H9 (cell line): ENCODE data around the gene GID8. TPM values are rescaled to one million over a fixed set of nuclear protein-coding genes. Genes with fewer than 3 reads are reported as not detected.

Experiments
- DNase-seq: peaks from one replicate; pipeline ENCODE4 v3.0.0-alpha.2; 2017
- H2AFZ ChIP-seq: one replicate; pipeline ENCODE4 v1.6.1; 2013; ENCODE audit warnings: mild to moderate bottlenecking, low read length, control low read depth, moderate library complexity
- H2AK5ac ChIP-seq: 2 replicates; pipeline ENCODE4 v1.6.1; 2013; ENCODE audit warnings: low read length, control low read depth, mixed read lengths; ENCODE audit not compliant: insufficient read length
- H2BK120ac ChIP-seq: one replicate; pipeline ENCODE4 v1.6.1; 2013; ENCODE audit warnings: low read depth, mild to moderate bottlenecking, low read length, control low read depth, inconsistent platforms; ENCODE audit not compliant: poor library complexity, severe bottlenecking
- H2BK12ac ChIP-seq: 2 replicates; pipeline ENCODE4 v1.6.1; 2013; ENCODE audit warnings: low read length, control low read depth, mixed read lengths, low read depth; ENCODE audit not compliant: insufficient read length
- H2BK15ac ChIP-seq: 2 replicates; pipeline ENCODE4 v1.6.1; 2013; ENCODE audit warnings: low read depth, low read length, control low read depth
- H2BK20ac ChIP-seq: one replicate; pipeline ENCODE4 v1.6.1; 2013; ENCODE audit warnings: low read depth, mild to moderate bottlenecking, low read length, control low read depth, inconsistent platforms; ENCODE audit not compliant: poor library complexity, severe bottlenecking
- H2BK5ac ChIP-seq: 2 replicates; pipeline ENCODE4 v1.6.1; 2013; ENCODE audit warnings: low read length, control low read depth, mixed read lengths; ENCODE audit not compliant: insufficient read length
- H3K14ac ChIP-seq: 2 replicates; pipeline ENCODE4 v1.6.1; 2013; ENCODE audit warnings: low read length, control low read depth; ENCODE audit not compliant: insufficient read depth
- H3K18ac ChIP-seq: 2 replicates; pipeline ENCODE4 v1.6.1; 2013; ENCODE audit warnings: low read depth, mild to moderate bottlenecking, mixed read lengths, low read length, control low read depth; ENCODE audit not compliant: insufficient read length
- H3K23ac ChIP-seq: 2 replicates; pipeline ENCODE4 v1.6.1; 2013; ENCODE audit warnings: low read length, control low read depth, mixed read lengths, low read depth; ENCODE audit not compliant: insufficient read length
- H3K23me2 ChIP-seq: 2 replicates; pipeline ENCODE4 v1.6.1; 2013; ENCODE audit warnings: low read depth, mild to moderate bottlenecking, mixed read lengths, low read length, control low read depth; ENCODE audit not compliant: insufficient read length, poor library complexity, severe bottlenecking
- H3K27ac ChIP-seq: 2 replicates; pipeline ENCODE4 v1.5.1; 2013; ENCODE audit warnings: low read length, control low read depth, mixed read lengths, low read depth; ENCODE audit not compliant: insufficient read length
- H3K27me3 ChIP-seq: 2 replicates; pipeline ENCODE4 v1.6.1; 2013; ENCODE audit warnings: low read length, control low read depth, inconsistent platforms; ENCODE audit not compliant: insufficient read depth
- H3K4ac ChIP-seq: 2 replicates; pipeline ENCODE4 v1.6.1; 2013; ENCODE audit warnings: low read depth, mild to moderate bottlenecking, control low read depth, inconsistent platforms, low read length, moderate library complexity
- H3K4me1 ChIP-seq: 2 replicates; pipeline ENCODE4 v1.6.1; 2013; ENCODE audit warnings: low read length, control low read depth, inconsistent platforms; ENCODE audit not compliant: insufficient read depth
- H3K4me2 ChIP-seq: 2 replicates; pipeline ENCODE4 v1.6.1; 2013; ENCODE audit warnings: low read length, control low read depth, mixed read lengths; ENCODE audit not compliant: insufficient read length, insufficient read depth
- H3K56ac ChIP-seq: 2 replicates; pipeline ENCODE4 v1.6.1; 2013; ENCODE audit warnings: low read depth, mild to moderate bottlenecking, mixed read lengths, low read length, control low read depth; ENCODE audit not compliant: insufficient read length
- H3K79me1 ChIP-seq: 2 replicates; pipeline ENCODE4 v1.6.1; 2013; ENCODE audit warnings: low read depth, mild to moderate bottlenecking, moderate library complexity, low read length, control low read depth, inconsistent platforms; ENCODE audit not compliant: insufficient read depth, poor library complexity, severe bottlenecking
- H3K79me2 ChIP-seq: 2 replicates; pipeline ENCODE4 v1.6.1; 2013; ENCODE audit warnings: low read length, control low read depth, inconsistent platforms; ENCODE audit not compliant: insufficient read depth
- H3K9ac ChIP-seq: 2 replicates; pipeline ENCODE4 v1.6.1; 2013; ENCODE audit warnings: low read length, control low read depth, mixed read lengths; ENCODE audit not compliant: insufficient read length; ENCODE audit errors: extremely low read depth
- H3K9me3 ChIP-seq: one replicate; pipeline ENCODE4 v1.6.1; 2013; ENCODE audit warnings: low read depth, low read length, inconsistent platforms; ENCODE audit not compliant: control insufficient read depth
- H3T11ph ChIP-seq: one replicate; pipeline ENCODE4 v1.6.1; 2013; ENCODE audit warnings: mild to moderate bottlenecking, low read length, control low read depth, inconsistent platforms
- H4K20me1 ChIP-seq: one replicate; pipeline ENCODE4 v1.6.1; 2013; ENCODE audit not compliant: control insufficient read depth, insufficient read length, insufficient read depth
- H4K5ac ChIP-seq: 2 replicates; pipeline ENCODE4 v1.6.1; 2013; ENCODE audit warnings: low read depth, mild to moderate bottlenecking, mixed read lengths, low read length, control low read depth; ENCODE audit not compliant: insufficient read length
- H4K8ac ChIP-seq: replicated peaks from 2 replicates; pipeline ENCODE4 v1.6.1; 2013; ENCODE audit warnings: low read length, control low read depth, mixed read lengths, low read depth; ENCODE audit not compliant: insufficient read length
- H4K91ac ChIP-seq: 2 replicates; pipeline ENCODE4 v1.6.1; 2013; ENCODE audit warnings: low read depth, mild to moderate bottlenecking, moderate library complexity, mixed read lengths, low read length, control low read depth; ENCODE audit not compliant: insufficient read length
- H3K27ac Mint-ChIP-seq, 3 experiments: 2 replicates in 2 of 3; 3 replicates in 1 of 3; pipeline ENCODE4 v1.8.0; 2020 to 2021; ENCODE audit warnings: mixed read lengths in 3 of 3, mild to moderate bottlenecking in 1 of 3, moderate library complexity in 1 of 3
- H3K27me3 Mint-ChIP-seq: 2 replicates; pipeline ENCODE4 v1.8.0; 2021; ENCODE audit warnings: low read depth, mild to moderate bottlenecking, moderate library complexity, mixed read lengths
- H3K36me3 Mint-ChIP-seq, 3 experiments: 2 replicates in 2 of 3; 3 replicates in 1 of 3; pipeline ENCODE4 v1.8.0; 2020 to 2021; ENCODE audit warnings: low read depth in 3 of 3, mixed read lengths in 3 of 3; ENCODE audit not compliant: insufficient read depth in 1 of 3
- H3K4me1 Mint-ChIP-seq, 2 experiments: 2 replicates each; pipeline ENCODE4 v1.8.0; 2020; ENCODE audit warnings: mixed read lengths in 2 of 2
- H3K4me3 Mint-ChIP-seq, 2 experiments: 2 replicates in 1 of 2; 3 replicates in 1 of 2; pipeline ENCODE4 v1.8.0; 2020 to 2021; ENCODE audit warnings: mild to moderate bottlenecking in 2 of 2, mixed read lengths in 2 of 2, moderate library complexity in 1 of 2
- H3K9me3 Mint-ChIP-seq, 2 experiments: 2 replicates in 1 of 2; 3 replicates in 1 of 2; pipeline ENCODE4 v1.8.0; 2020; ENCODE audit warnings: mild to moderate bottlenecking in 2 of 2, mixed read lengths in 2 of 2, moderate library complexity in 1 of 2
- WGBS: extraction: QIAGEN DNeasy Blood & Tissue Kit; methylation state at CpG from one replicate; pipeline ENCODE4 v1.1.7; 2013; ENCODE audit warnings: missing lambda C conversion rate, low lambda C conversion rate, mixed read lengths; ENCODE audit not compliant: insufficient read length; ENCODE audit errors: extremely low coverage; 5-methylcytosine and 5-hydroxymethylcytosine counted together
- total RNA-seq: library from RNA; stranded (reverse); gene quantifications from 2 replicates; pipeline ENCODE4 v1.2.1, GENCODE V29; 2021
- TF ChIP-seq, protein P1 (sequence below): fragments of 200-600 bp; sonication (generic); conservative IDR thresholded peaks from 3 replicates; pipeline ENCODE4 v1.8.0; 2021; ENCODE audit warnings: antibody characterized with exemption, mild to moderate bottlenecking

The GID8 gene
- total RNA-seq, 1 experiment from 2014 or later: 60.9 TPM

DNA sequence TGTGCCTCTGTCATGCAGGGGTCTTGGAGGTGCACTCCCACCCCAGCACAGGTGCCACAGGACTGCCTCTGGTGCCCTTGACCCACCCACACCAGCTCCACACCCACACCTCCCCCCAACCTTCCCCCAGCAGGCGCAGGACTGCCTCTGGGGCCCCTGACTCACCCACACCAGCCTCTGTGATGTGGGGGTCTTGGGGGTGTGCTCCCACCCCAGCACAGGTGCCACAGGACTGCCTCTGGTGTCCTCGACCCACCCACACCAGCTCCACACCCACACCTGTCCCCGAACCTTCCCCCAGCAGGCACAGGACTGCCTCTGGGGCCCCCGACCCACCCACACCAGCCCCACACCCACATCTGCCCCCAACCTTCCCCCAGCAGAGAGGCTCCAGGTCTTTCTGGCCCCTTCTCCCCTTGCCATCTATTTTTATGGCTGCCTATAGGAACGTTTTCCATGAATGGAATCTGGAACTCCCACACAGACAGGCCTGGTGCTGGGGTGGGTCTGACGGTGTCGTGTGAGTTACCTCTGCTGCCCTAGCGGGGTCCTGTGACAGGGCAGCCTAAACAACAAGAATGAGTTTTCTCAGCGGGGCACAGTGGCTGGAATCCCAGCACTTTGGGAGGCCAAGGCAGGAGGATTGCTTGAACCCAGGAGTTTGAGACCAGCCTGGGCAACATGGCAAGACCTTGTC lies 38.0 kb downstream of the GID8 start:
- no peak overlapping the region for H3K4me2 ChIP-seq
- DNase-seq: no peak
- no peak overlapping the region for H2BK120ac ChIP-seq
- H2AFZ ChIP-seq: no peak overlapping the region
- no peak overlapping the region for H3K14ac ChIP-seq
- Mint-ChIP-seq H3K9me3 (peaks cover 3% of the 10 kb centered on the region in 2 experiments; a peak in 2 of 5 replicates), H3K27me3 (peaks cover 57% of the 10 kb centered on the region), H3K4me1 (peaks cover 26 to 42% of the 10 kb centered on the region in 2 experiments), H3K27ac (no peak overlapping the region), H3K36me3 (peaks cover 0 to 3% (median 0%) of the 10 kb centered on the region in 3 experiments; a peak in 1 of 7 replicates), H3K4me3 (0 out of 5 replicates have a peak overlapping the region, but pooled peaks of 1 of the 2 experiments have one; percentile 20)
- H4K20me1 ChIP-seq: no peaks in the 10 kb centered on the region
- WGBS: no CpG with 5 or more reads among the region's 9 CpGs
- peaks cover 3% of the 10 kb centered on the region for H3K23me2 ChIP-seq
- no peak overlapping the region for H3K23ac ChIP-seq
- H3K56ac ChIP-seq: no peak overlapping the region
- H4K8ac ChIP-seq: no peak overlapping the region
- no peak overlapping the region for H3K27ac ChIP-seq
- no peak overlapping the region for H3K4ac ChIP-seq
- no peak overlapping the region for H2BK5ac ChIP-seq
- no peak overlapping the region for H4K91ac ChIP-seq
- H2AK5ac ChIP-seq: no peak overlapping the region
- H3K9ac ChIP-seq: no peak overlapping the region
- peaks cover 6% of the 10 kb centered on the region for H3K4me1 ChIP-seq
- H2BK12ac ChIP-seq: no peak overlapping the region
- peaks cover 7% of the 10 kb centered on the region; the same call in 1 of the 2 replicates for H3K27me3 ChIP-seq
- H3T11ph ChIP-seq: no peak overlapping the region
- no peak overlapping the region for H2BK20ac ChIP-seq
- no peaks in the 10 kb centered on the region for H3K79me2 ChIP-seq
- H3K79me1 ChIP-seq: no peaks in the 10 kb centered on the region
- no peak overlapping the region for H2BK15ac ChIP-seq
- H3K9me3 ChIP-seq: no peaks in the 10 kb centered on the region
- no peak overlapping the region for H3K18ac ChIP-seq
- no peak overlapping the region for H4K5ac ChIP-seq
- TF ChIP-seq, protein P1, sequence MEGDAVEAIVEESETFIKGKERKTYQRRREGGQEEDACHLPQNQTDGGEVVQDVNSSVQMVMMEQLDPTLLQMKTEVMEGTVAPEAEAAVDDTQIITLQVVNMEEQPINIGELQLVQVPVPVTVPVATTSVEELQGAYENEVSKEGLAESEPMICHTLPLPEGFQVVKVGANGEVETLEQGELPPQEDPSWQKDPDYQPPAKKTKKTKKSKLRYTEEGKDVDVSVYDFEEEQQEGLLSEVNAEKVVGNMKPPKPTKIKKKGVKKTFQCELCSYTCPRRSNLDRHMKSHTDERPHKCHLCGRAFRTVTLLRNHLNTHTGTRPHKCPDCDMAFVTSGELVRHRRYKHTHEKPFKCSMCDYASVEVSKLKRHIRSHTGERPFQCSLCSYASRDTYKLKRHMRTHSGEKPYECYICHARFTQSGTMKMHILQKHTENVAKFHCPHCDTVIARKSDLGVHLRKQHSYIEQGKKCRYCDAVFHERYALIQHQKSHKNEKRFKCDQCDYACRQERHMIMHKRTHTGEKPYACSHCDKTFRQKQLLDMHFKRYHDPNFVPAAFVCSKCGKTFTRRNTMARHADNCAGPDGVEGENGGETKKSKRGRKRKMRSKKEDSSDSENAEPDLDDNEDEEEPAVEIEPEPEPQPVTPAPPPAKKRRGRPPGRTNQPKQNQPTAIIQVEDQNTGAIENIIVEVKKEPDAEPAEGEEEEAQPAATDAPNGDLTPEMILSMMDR: no peak
